Neural progenitor cell (in vitro differentiated cells): ENCODE measurements around the gene DVL2. TPM values are rescaled to one million over a fixed set of nuclear protein-coding genes. Genes with fewer than 3 reads are reported as not detected.

Source experiments
- DNase-seq: peaks from one replicate; pipeline ENCODE4 v3.0.0-alpha.2; 2016; ENCODE audit warnings: low spot score
- H2AFZ ChIP-seq: fragments of 200-600 bp; sonication (generic); replicated peaks from 2 replicates; pipeline ENCODE4 v1.6.1; 2016; ENCODE audit warnings: antibody characterized with exemption
- H3F3A ChIP-seq: fragments of 200-600 bp; sonication (generic); 2 replicates; pipeline ENCODE4 v1.6.1; 2016; ENCODE audit warnings: antibody characterized with exemption, low read depth
- H3K27ac ChIP-seq: fragments of 200-600 bp; sonication (generic); 2 replicates; pipeline ENCODE4 v1.5.1; 2016; ENCODE audit warnings: mild to moderate bottlenecking
- H3K27me3 ChIP-seq: fragments of 200-600 bp; sonication (generic); 2 replicates; pipeline ENCODE4 v1.6.1; 2016; ENCODE audit warnings: mild to moderate bottlenecking, moderate library complexity
- H3K36me3 ChIP-seq: fragments of 200-600 bp; sonication (generic); 2 replicates; pipeline ENCODE4 v1.5.1; 2016
- H3K4me1 ChIP-seq: fragments of 200-600 bp; sonication (generic); 2 replicates; pipeline ENCODE4 v1.6.1; 2016; ENCODE audit warnings: mixed run types
- H3K4me2 ChIP-seq: fragments of 200-600 bp; sonication (generic); 2 replicates; pipeline ENCODE4 v1.6.1; 2016
- H3K4me3 ChIP-seq: fragments of 200-600 bp; sonication (generic); 2 replicates; pipeline ENCODE4 v1.5.1; 2016
- H3K79me2 ChIP-seq: fragments of 200-600 bp; sonication (generic); 2 replicates; pipeline ENCODE4 v1.6.1; 2016; ENCODE audit warnings: low read depth
- H3K9ac ChIP-seq: fragments of 200-600 bp; sonication (generic); 2 replicates; pipeline ENCODE4 v1.6.1; 2016
- H3K9me3 ChIP-seq: fragments of 200-600 bp; sonication (generic); 2 replicates; pipeline ENCODE4 v1.5.1; 2016; ENCODE audit warnings: low read depth
- H4K20me1 ChIP-seq: fragments of 200-600 bp; sonication (generic); 2 replicates; pipeline ENCODE4 v1.6.1; 2016; ENCODE audit warnings: low read depth
- H3K27ac Mint-ChIP-seq: 3 replicates; pipeline ENCODE4 v1.8.0; 2021; ENCODE audit warnings: mixed read lengths
- H3K27me3 Mint-ChIP-seq: 2 replicates; pipeline ENCODE4 v1.8.0; 2022; ENCODE audit warnings: low read depth, mild to moderate bottlenecking, inconsistent platforms, moderate library complexity, mixed read lengths; ENCODE audit not compliant: insufficient read depth
- H3K36me3 Mint-ChIP-seq: 3 replicates; pipeline ENCODE4 v1.8.0; 2021; ENCODE audit warnings: mixed read lengths
- H3K4me1 Mint-ChIP-seq: 3 replicates; pipeline ENCODE4 v1.8.0; 2021; ENCODE audit warnings: mixed read lengths
- H3K4me3 Mint-ChIP-seq: 3 replicates; pipeline ENCODE4 v1.8.0; 2021; ENCODE audit warnings: mild to moderate bottlenecking, moderate library complexity, mixed read lengths
- H3K9me3 Mint-ChIP-seq: 3 replicates; pipeline ENCODE4 v1.8.0; 2020; ENCODE audit warnings: mixed read lengths
- CTCF ChIP-seq: fragments of 200-600 bp; sonication (generic); IDR thresholded peaks from 2 replicates; pipeline ENCODE4 v1.5.1; 2017; ENCODE audit warnings: antibody characterized with exemption, mild to moderate bottlenecking
- EZH2 ChIP-seq: fragments of 200-600 bp; sonication (generic); IDR thresholded peaks from 2 replicates; pipeline ENCODE4 v1.6.1; 2017; ENCODE audit warnings: antibody characterized with exemption, mild to moderate bottlenecking, moderate library complexity
- EZH2phosphoT487 ChIP-seq: fragments of 200-600 bp; sonication (generic); IDR thresholded peaks from 2 replicates; pipeline ENCODE4 v1.6.1; 2017; ENCODE audit warnings: antibody characterized with exemption
- total RNA-seq: library from RNA; depleted of rRNA; stranded (reverse); fragments of >200 nt; gene quantifications from 2 replicates; pipeline ENCODE4 v1.2.3, GENCODE V29; 2015; ENCODE audit warnings: low replicate concordance

DVL2 gene
- total RNA-seq, 1 donor from 2014 or later = 43.9 TPM

- H3K27me3 Mint-ChIP-seq = peaks cover 15% of the 10 kb centered on the region
- H3K4me3 Mint-ChIP-seq = peak overlapping the region; percentile 99
- H3K79me2 ChIP-seq = peaks cover 88% of the 10 kb centered on the region
- no peaks in the 10 kb centered on the region for H3K36me3 ChIP-seq
- peaks cover 28% of the 10 kb centered on the region for H3K36me3 Mint-ChIP-seq
- peaks cover 37% of the 10 kb centered on the region for H4K20me1 ChIP-seq
- peak overlapping the region; percentile 74 for H3K4me2 ChIP-seq
- H3K9ac ChIP-seq = no peak overlapping the region
- peak overlapping the region; percentile 99 for H3K4me3 ChIP-seq
- no peak for DNase-seq
- H3K4me1 ChIP-seq = peaks cover 24% of the 10 kb centered on the region
- peaks cover 73% of the 10 kb centered on the region for H3F3A ChIP-seq
- no peaks in the 10 kb centered on the region for H3K9me3 ChIP-seq
- H2AFZ ChIP-seq = no peak overlapping the region
- H3K9me3 Mint-ChIP-seq = no peaks in the 10 kb centered on the region
- TF ChIP-seq EZH2phosphoT487 (no peak), CTCF (no peak), EZH2 (no peak)
- H3K4me1 Mint-ChIP-seq = peaks cover 54% of the 10 kb centered on the region
- H3K27ac ChIP-seq = peak overlapping the region; percentile 75
- H3K27me3 ChIP-seq = no peaks in the 10 kb centered on the region
- H3K27ac Mint-ChIP-seq = peak overlapping the region; percentile 35
Observed at GRCh38 chr17:7237266-7237760, 3.0 kb upstream of the DVL2 start.

- no peaks in the 10 kb centered on the region for H3K27me3 ChIP-seq
- H3K79me2 ChIP-seq = peaks cover 90% of the 10 kb centered on the region
- H3K9me3 Mint-ChIP-seq = no peaks in the 10 kb centered on the region
- no peak overlapping the region for H3K27ac Mint-ChIP-seq
- H3K9me3 ChIP-seq = no peaks in the 10 kb centered on the region
- peak overlapping the region; percentile 99 for H3K4me3 Mint-ChIP-seq
- DNase-seq = no peak
- H3K4me3 ChIP-seq = peak overlapping the region; percentile 99
- no peak overlapping the region for H3K9ac ChIP-seq
- H3K36me3 ChIP-seq = no peaks in the 10 kb centered on the region
- peaks cover 42% of the 10 kb centered on the region for H4K20me1 ChIP-seq
- H3K4me1 ChIP-seq = peaks cover 28% of the 10 kb centered on the region
- H2AFZ ChIP-seq = no peak overlapping the region
- peaks cover 10% of the 10 kb centered on the region for H3K27me3 Mint-ChIP-seq
- peaks cover 69% of the 10 kb centered on the region for H3F3A ChIP-seq
- peak overlapping the region; percentile 75 for H3K27ac ChIP-seq
- no peak for TF ChIP-seq EZH2
- TF ChIP-seq CTCF = no peak
- peaks cover 55% of the 10 kb centered on the region for H3K4me1 Mint-ChIP-seq
- peaks cover 33% of the 10 kb centered on the region for H3K36me3 Mint-ChIP-seq
- H3K4me2 ChIP-seq = peak overlapping the region; percentile 74
Observed at GRCh38 chr17:7236808-7237207, 2.5 kb upstream of the DVL2 start.

- Histone ChIP-seq H3K4me1 (peaks cover 23% of the 10 kb centered on the region), H3K27me3 (no peaks in the 10 kb centered on the region), H3K4me3 (no peak overlapping the region), H3K4me2 (no peak overlapping the region), H3K9ac (no peak overlapping the region), H3K9me3 (no peaks in the 10 kb centered on the region), H3K27ac (no peak overlapping the region), H3K79me2 (peaks cover 90% of the 10 kb centered on the region), H3F3A (peaks cover 60% of the 10 kb centered on the region), H4K20me1 (peaks cover 51% of the 10 kb centered on the region), H2AFZ (no peak overlapping the region), H3K36me3 (no peaks in the 10 kb centered on the region)
- TF ChIP-seq CTCF (no peak), EZH2 (no peak), EZH2phosphoT487 (no peak)
- Mint-ChIP-seq H3K27ac (no peak overlapping the region), H3K4me1 (peaks cover 47% of the 10 kb centered on the region), H3K9me3 (no peaks in the 10 kb centered on the region), H3K36me3 (peaks cover 31% of the 10 kb centered on the region), H3K27me3 (peaks cover 9% of the 10 kb centered on the region), H3K4me3 (peak overlapping the region; percentile 100)
- no peak for DNase-seq
Observed at GRCh38 chr17:7235693-7236665, 1.7 kb upstream of the DVL2 start.
